Neural cell (in vitro differentiated cells): ENCODE measurements around the gene MNDA. TPM values are rescaled to one million over a fixed set of nuclear protein-coding genes. Genes with fewer than 3 reads are reported as not detected.

ENCODE experiments used
- H2AFZ ChIP-seq: fragments of 200-600, 300-800 bp; sonication (generic), shearing (Covaris generic); 2 replicates; pipeline ENCODE4 v1.6.0; 2014; ENCODE audit warnings: low read depth, mild to moderate bottlenecking, antibody characterized with exemption, low read length, moderate library complexity
- H3F3A ChIP-seq: fragments of 200-600 bp; shearing (Covaris generic); 2 replicates; pipeline ENCODE4 v1.6.1; 2016; ENCODE audit warnings: mild to moderate bottlenecking, moderate library complexity, mixed read lengths, antibody characterized with exemption, low read length; ENCODE audit not compliant: insufficient read depth, poor library complexity, severe bottlenecking
- H3K27ac ChIP-seq: fragments of 200-600, 300-800 bp; sonication (generic), shearing (Covaris generic); 2 replicates; pipeline ENCODE4 v1.5.1; 2014; ENCODE audit warnings: mild to moderate bottlenecking, low read length, moderate library complexity
- H3K27me3 ChIP-seq: fragments of 300-800, 200-600 bp; sonication (generic), shearing (Covaris generic); 2 replicates; pipeline ENCODE4 v1.6.0; 2014; ENCODE audit warnings: mild to moderate bottlenecking, low read depth, low read length, moderate library complexity; ENCODE audit not compliant: insufficient read depth
- H3K36me3 ChIP-seq: fragments of 300-800, 200-600 bp; sonication (generic), shearing (Covaris generic); 2 replicates; pipeline ENCODE4 v1.5.1; 2014; ENCODE audit warnings: mild to moderate bottlenecking, antibody characterized with exemption, low read length, moderate library complexity; ENCODE audit not compliant: insufficient read depth
- H3K4me2 ChIP-seq: fragments of 300-800, 200-600 bp; sonication (generic), shearing (Covaris generic); 2 replicates; pipeline ENCODE4 v1.6.0; 2014; ENCODE audit warnings: mild to moderate bottlenecking, low read length
- H3K4me3 ChIP-seq: fragments of 300-800, 200-600 bp; sonication (generic), shearing (Covaris generic); 2 replicates; pipeline ENCODE4 v1.5.1; 2014; ENCODE audit warnings: mild to moderate bottlenecking, low read length, moderate library complexity
- H3K79me2 ChIP-seq: fragments of 200-600 bp; shearing (Covaris generic); replicated peaks from 2 replicates; pipeline ENCODE4 v1.6.0; 2014; ENCODE audit warnings: mild to moderate bottlenecking, low read length, moderate library complexity; ENCODE audit not compliant: insufficient read depth
- H3K9ac ChIP-seq: fragments of 300-800, 200-600 bp; sonication (generic), shearing (Covaris generic); 2 replicates; pipeline ENCODE4 v1.6.1; 2016; ENCODE audit warnings: mild to moderate bottlenecking, low read length, mixed read lengths
- H3K9me2 ChIP-seq: fragments of 200-600 bp; shearing (Covaris generic); 2 replicates; pipeline ENCODE4 v1.6.1; 2016; ENCODE audit warnings: mild to moderate bottlenecking, low read length, mixed read lengths; ENCODE audit not compliant: insufficient read depth
- H3K9me3 ChIP-seq: fragments of 200-600, 300-800 bp; sonication (generic), shearing (Covaris generic); 2 replicates; pipeline ENCODE4 v1.6.1; 2016; ENCODE audit warnings: mild to moderate bottlenecking, mixed run types, low read length, moderate library complexity, mixed read lengths
- H4K20me1 ChIP-seq: fragments of 200-600 bp; shearing (Covaris generic); 2 replicates; pipeline ENCODE4 v1.6.1; 2016; ENCODE audit warnings: mild to moderate bottlenecking, mixed run types; ENCODE audit not compliant: insufficient read depth
- CTCF ChIP-seq: fragments of 450-650 bp; IDR thresholded peaks from 2 replicates; pipeline ENCODE4 v1.5.1; 2014; ENCODE audit warnings: antibody characterized with exemption, mild to moderate bottlenecking, moderate library complexity; ENCODE audit not compliant: poor library complexity, severe bottlenecking
- EP300 ChIP-seq: fragments of 450-650 bp; conservative IDR thresholded peaks from 2 replicates; pipeline ENCODE4 v1.6.1; 2014; ENCODE audit warnings: antibody characterized with exemption, mild to moderate bottlenecking, moderate library complexity; ENCODE audit not compliant: poor library complexity, severe bottlenecking
- EZH2 ChIP-seq: fragments of 200-600, 300-800 bp; shearing (Covaris generic), sonication (generic); IDR thresholded peaks from 2 replicates; pipeline ENCODE4 v1.6.1; 2014; ENCODE audit warnings: antibody characterized with exemption, low read length, borderline replicate concordance, mild to moderate bottlenecking; ENCODE audit not compliant: insufficient read depth, poor library complexity, severe bottlenecking
- MXI1 ChIP-seq: fragments of 450-650 bp; conservative IDR thresholded peaks from 2 replicates; pipeline ENCODE4 v1.6.1; 2014; ENCODE audit warnings: antibody characterized with exemption, mild to moderate bottlenecking; ENCODE audit not compliant: poor library complexity, severe bottlenecking
- POLR2AphosphoS5 ChIP-seq: IDR thresholded peaks from 2 replicates; pipeline ENCODE4 v1.6.1; 2012
- RAD21 ChIP-seq: fragments of 450-650 bp; conservative IDR thresholded peaks from 2 replicates; pipeline ENCODE4 v1.6.1; 2014; ENCODE audit warnings: antibody characterized with exemption, mild to moderate bottlenecking, moderate library complexity
- REST ChIP-seq: IDR thresholded peaks from 2 replicates; pipeline ENCODE4 v1.6.1; 2012; ENCODE audit warnings: borderline replicate concordance
- SMC3 ChIP-seq: fragments of 450-650 bp; conservative IDR thresholded peaks from 2 replicates; pipeline ENCODE4 v1.6.1; 2014; ENCODE audit warnings: antibody characterized with exemption, mild to moderate bottlenecking, moderate library complexity; ENCODE audit not compliant: poor library complexity
- TAF1 ChIP-seq: IDR thresholded peaks from 2 replicates; pipeline ENCODE4 v1.6.1; 2012; ENCODE audit warnings: low read depth
- polyA plus RNA-seq: library from polyadenylated mRNA; depleted of rRNA; stranded (reverse); fragments of >200 nt; gene quantifications from 2 replicates; pipeline ENCODE4 v1.2.3, GENCODE V29; 2014
- small RNA-seq, 3 experiments: library from RNA; depleted of rRNA; stranded (forward); fragments of <200 nt; gene quantifications; one replicate each; pipeline ENCODE3, GENCODE V24; 2012

Gene MNDA
- polyA plus RNA-seq, 1 donor from 2014 or later: not detected

- H3K27ac ChIP-seq: no peak overlapping the region
- H3K4me3 ChIP-seq: no peak overlapping the region
- no peaks in the 10 kb centered on the region for H4K20me1 ChIP-seq
- H3K79me2 ChIP-seq: no peaks in the 10 kb centered on the region
- no peak for TF ChIP-seq SMC3
- TF ChIP-seq CTCF: no peak
- TF ChIP-seq EP300: no peak
- TF ChIP-seq RAD21: no peak
- TF ChIP-seq MXI1: no peak
- no peak for TF ChIP-seq POLR2AphosphoS5
- TF ChIP-seq TAF1: no peak
- no peak for TF ChIP-seq EZH2
- no peak for TF ChIP-seq REST
- H3F3A ChIP-seq: no peaks in the 10 kb centered on the region
- no peak overlapping the region for H2AFZ ChIP-seq
- H3K4me2 ChIP-seq: no peak overlapping the region
- H3K9me2 ChIP-seq: no peaks in the 10 kb centered on the region
- H3K36me3 ChIP-seq: no peaks in the 10 kb centered on the region
- no peak overlapping the region for H3K9ac ChIP-seq
- H3K9me3 ChIP-seq: no peaks in the 10 kb centered on the region
- no peaks in the 10 kb centered on the region for H3K27me3 ChIP-seq
Measured at GRCh38 chr1:158893654-158894053, 62.5 kb downstream of the MNDA start.

- Histone ChIP-seq H4K20me1 (no peaks in the 10 kb centered on the region), H3K27ac (no peak overlapping the region), H2AFZ (no peak overlapping the region), H3K9ac (no peak overlapping the region), H3K4me2 (no peak overlapping the region), H3K36me3 (no peaks in the 10 kb centered on the region), H3K79me2 (no peaks in the 10 kb centered on the region), H3K27me3 (no peaks in the 10 kb centered on the region), H3K9me2 (no peaks in the 10 kb centered on the region), H3K9me3 (no peaks in the 10 kb centered on the region), H3K4me3 (no peak overlapping the region), H3F3A (no peaks in the 10 kb centered on the region)
- no peak for TF ChIP-seq EZH2
- no peak for TF ChIP-seq TAF1
- TF ChIP-seq POLR2AphosphoS5: no peak
- no peak for TF ChIP-seq EP300
Measured at GRCh38 chr1:158898722-158899121, 67.6 kb downstream of the MNDA start.

Small RNAs within 50 kb of the gene (small RNA-seq; reads per million reads assigned to genes)
- 0 reads per million in 3 experiments for gene OR2AQ1P

Other genes with a start within 250 kb of the MNDA start
- gene OR10Z1, start 226.1 kb upstream of the MNDA start, polyA plus RNA-seq: not detected in 2 replicates
- not detected in 2 replicates for gene SPTA1, start 144.6 kb upstream of the MNDA start, polyA plus RNA-seq
- not detected in 2 replicates for gene OR6K2, start 130.7 kb upstream of the MNDA start, polyA plus RNA-seq
- gene OR6K3, start 110.6 kb upstream of the MNDA start, polyA plus RNA-seq: not detected in 2 replicates
- gene OR6K6, start 76.6 kb upstream of the MNDA start, polyA plus RNA-seq: not detected in 2 replicates
- not detected in 2 replicates for gene OR6N1, start 59.2 kb upstream of the MNDA start, polyA plus RNA-seq
- not detected in 2 replicates for gene OR6N2, start 50.1 kb upstream of the MNDA start, polyA plus RNA-seq
- gene PYHIN1, start 100.2 kb downstream of the MNDA start, polyA plus RNA-seq: not detected in 2 replicates
- 0.12 TPM in 1 of 2 replicates, not detected in the other for gene IFI16, start 178.6 kb downstream of the MNDA start, polyA plus RNA-seq
- 11.1 and 11.5 TPM in 2 replicates for gene AIM2, start 245.4 kb downstream of the MNDA start, polyA plus RNA-seq